ENCODE measurements around the gene PEPD.

Gene PEPD

DNA sequence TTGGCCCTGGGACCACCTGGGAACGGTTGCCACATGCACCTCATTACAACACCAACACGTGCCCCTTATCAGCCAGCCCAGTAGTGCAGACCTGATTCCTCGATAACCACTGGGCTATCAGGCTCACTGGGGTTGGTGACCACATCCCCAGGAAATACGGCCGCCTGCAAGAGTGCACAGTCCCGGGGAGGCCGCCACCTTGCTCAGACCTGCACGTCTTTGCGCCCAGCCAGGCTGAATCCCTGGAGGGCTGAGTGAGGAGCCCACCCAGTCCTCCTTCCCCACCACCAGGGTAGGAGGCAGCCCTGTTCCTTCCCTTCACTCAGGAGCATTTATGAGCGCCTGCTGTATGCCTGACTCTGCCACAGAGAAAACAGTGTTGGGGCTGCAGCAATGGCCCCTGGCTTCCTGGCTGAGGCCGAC is 80.3 kb downstream of the PEPD start:
- in situ Hi-C loops (cut with MboI; ENCODE audit: low sequenced_read_pairs) = no loop called here

DNA sequence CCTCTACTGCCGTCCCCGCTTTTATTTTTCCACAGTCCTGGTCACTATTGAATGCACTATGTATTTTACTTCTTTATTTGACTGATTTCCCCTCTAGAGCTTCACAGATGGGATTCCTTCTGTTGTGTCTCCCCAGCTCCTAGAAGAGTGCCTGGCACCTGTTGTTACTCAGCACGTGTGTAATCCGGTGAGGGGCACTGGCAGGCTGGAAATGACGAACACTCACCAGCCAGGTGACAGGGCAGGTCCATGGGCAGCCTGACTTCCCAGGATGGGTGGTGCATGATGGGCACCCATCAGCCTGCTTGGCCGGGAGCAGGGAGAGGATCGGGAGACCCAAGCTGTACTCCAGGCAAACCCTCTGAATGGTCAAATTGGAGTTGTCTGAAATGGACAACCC is 80.9 kb downstream of the PEPD start:
- in situ Hi-C loops (cut with MboI; ENCODE audit: low sequenced_read_pairs) = no loop called here

DNA sequence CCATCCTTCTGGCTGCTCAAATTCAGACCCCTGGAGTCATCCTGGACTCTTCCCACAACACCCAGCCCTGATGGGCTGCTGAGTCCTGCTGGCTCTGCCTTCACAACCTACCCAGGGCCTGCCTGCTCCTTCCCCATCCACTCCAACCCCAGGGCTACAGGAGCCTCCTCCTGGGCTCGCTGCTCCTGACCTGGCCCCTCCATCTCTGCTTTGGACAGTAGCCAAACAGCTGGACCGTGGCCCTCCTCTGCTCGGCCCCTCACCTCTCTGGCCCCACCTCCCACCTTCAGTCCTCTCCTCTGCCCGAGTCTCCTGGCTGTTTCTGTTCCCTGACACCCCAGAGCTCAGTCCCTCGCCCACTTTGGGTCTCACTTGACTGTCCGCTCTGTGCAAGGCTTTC is 81.3 kb downstream of the PEPD start:
- in situ Hi-C loops (cut with MboI; ENCODE audit: low sequenced_read_pairs) = no loop called here

DNA sequence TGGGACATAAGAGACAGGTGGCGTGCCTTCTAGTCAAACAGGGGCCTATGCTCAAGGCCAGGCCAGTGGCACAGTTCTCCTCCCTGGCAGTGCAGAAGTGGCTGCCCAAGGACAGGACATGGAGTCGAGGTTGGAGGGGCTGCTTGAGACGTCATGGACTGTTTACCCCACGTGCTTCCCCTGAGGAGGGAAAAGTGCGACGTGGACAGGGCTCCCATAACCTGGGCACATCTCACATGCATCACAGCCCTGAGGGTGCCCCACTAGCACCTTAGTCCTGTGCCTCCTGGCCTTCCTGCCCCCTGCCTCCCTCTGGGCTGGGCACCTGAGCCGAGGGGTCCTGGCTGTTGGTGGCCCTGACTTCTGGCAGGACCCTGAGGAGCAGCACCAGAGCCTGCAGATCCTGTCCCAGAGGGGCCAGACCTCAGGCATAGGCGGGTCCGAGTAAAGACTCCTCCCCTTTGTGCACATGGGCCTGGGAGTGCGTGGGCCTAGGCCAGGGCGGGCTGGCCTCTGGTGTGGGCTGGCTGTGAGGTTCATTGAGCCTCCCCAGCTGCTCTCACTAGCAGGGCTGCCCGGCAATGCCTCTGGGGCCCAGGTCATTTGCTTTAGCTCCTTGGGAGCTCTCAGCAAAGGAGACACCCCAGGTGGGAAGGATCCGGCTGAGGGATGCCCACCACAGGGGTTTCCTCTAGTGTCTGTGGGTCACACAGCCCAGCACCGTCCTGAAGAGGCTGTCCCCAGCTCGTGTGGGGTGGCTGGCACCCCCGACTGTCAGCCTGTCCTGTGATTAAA is 82.4 kb downstream of the PEPD start:
- in situ Hi-C loops (cut with MboI; ENCODE audit: low sequenced_read_pairs) = no loop called here

DNA sequence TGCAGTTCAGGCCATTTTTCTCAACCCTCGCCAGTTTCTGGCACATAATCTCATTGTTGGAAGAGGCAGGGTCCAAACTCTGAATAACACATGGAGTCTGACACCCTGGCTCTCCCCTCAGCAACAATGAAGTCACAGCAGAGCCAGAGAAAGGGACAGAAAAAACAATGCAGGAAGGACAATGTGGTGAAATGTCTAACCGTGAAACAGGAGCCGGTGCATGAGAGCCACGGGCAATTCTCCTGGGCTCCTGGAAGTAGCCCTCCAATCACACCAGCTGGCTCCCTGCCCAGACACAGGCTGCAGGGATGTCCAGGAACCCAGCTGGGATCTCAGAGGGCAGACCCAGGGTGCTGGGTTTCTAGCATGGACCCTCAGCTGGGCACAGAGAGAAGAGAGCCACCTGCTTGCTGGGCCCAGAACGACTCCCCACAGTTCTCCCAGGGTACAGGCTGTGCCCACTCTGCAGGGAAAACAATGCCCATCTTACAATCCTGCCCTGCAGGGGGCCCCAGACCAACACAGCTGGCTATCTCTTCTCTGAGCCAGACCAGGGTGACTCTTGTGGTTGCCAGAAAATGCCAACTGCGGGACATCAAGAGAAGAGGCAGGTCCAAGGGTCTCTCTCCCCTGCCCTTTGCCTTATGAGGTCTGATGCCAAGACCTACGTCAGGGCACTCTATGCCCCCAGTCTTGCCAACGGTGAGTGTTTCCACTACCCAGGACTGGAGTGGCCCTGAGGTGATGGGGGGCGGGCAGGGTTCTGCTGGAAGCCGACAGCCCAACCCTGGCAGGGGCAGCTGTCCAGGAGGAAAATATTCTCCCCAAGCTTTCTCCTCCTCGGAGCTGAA is 83.5 kb downstream of the PEPD start:
- in situ Hi-C loops (cut with MboI; ENCODE audit: low sequenced_read_pairs) = no loop called here

DNA sequence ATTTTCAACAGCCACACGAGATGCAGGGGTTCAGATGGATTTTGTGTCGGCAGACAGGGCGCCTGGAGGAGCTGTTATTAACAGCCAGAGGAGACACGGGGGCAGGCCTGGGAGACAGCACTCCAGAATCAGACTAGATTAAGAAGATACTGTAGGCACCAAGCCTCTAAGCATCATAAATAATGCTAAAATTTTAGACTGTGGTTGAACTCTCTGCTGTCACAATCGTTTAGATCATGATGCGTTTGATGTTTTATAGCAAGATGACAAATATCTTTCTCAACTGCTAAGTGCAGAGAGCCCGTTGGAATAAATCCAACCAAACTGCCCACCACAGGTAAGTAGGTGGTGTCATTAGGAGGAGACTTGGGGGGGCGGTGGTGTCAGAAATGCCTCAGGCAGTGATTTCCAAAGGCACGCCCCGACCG is 84.2 kb downstream of the PEPD start:
- in situ Hi-C loops (cut with MboI; ENCODE audit: low sequenced_read_pairs) = no loop called here

DNA sequence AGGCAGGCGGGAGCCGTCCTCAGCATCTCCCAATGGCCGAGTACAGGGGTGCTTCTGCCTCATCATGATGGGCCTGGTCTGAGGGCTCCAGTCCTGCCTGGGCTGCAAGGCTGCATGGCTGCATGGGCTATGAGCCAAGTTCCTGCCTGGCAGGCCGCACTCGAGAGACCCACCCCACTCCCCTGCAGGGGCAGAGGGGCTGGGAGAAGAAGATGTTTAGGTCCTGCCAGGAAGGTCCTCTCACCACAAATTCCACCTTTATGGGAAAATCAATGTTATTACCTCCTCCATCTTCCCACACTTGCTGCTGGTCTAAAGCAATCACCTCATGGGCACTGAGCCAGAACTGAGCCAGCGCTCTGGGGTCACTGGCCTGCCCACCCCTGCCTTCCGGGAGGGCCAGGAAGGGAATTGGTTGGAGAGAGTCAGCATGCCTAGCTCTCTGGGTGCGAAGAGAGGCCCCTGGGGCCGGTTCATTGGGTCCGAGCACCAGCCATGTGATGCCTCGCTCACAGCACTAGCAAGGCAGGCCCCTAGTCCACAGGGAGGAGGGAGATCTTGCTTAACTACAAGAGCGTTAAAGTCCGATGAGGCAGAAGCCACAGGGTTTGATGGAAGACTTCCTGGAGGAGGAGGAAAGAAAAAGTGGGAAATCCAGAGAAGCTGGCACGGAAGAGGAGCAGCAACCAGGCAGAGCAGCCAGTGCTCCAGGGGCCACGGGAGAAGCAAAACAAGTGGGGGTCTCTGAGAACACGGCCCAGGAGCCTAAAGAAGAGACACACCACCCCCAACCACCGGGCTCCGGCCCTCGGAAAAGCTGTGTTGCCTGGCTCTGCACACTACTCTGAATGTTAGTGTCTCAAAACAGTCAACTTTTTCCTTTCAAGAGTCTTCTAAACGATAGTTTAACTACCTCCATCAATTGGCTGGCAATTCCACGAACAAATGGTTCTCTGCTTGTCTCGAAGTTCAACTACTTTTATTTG is 84.9 kb downstream of the PEPD start:
- in situ Hi-C loops (cut with MboI; ENCODE audit: low sequenced_read_pairs) = no loop called here

DNA sequence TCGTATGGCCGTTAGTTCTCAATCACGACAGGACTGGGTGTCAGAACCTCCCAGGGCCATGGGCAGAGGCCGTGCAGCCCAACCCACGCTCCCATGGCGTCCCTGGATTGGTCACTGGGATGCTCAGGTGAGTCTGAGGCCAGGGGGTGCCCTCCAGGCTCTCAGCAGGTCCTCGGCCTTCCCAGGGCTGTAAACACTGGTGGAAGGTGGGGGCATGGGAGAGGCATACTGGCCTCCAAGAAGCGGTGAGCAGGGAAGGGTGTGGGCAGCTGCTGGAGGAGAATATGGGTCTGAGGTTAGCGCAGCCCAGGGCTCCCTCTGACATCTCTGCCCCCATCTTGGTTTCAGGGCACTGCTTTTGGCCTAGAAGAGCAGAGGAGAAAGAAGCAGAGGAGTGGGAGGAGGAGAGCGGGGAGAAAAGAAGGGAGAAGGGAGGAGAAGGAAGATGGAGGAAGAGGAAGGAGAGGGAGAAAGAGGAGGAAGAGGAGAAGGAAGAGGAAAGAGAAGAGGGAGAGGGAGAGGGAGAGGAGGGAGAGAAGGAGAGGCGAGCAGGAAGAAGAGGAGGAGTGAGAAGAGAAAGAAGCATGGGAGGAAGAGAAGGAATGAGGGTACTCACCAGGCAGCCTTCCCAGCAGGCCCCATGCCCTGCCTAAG is 85.8 kb downstream of the PEPD start:
- in situ Hi-C loops (cut with MboI; ENCODE audit: low sequenced_read_pairs) = no loop called here

DNA sequence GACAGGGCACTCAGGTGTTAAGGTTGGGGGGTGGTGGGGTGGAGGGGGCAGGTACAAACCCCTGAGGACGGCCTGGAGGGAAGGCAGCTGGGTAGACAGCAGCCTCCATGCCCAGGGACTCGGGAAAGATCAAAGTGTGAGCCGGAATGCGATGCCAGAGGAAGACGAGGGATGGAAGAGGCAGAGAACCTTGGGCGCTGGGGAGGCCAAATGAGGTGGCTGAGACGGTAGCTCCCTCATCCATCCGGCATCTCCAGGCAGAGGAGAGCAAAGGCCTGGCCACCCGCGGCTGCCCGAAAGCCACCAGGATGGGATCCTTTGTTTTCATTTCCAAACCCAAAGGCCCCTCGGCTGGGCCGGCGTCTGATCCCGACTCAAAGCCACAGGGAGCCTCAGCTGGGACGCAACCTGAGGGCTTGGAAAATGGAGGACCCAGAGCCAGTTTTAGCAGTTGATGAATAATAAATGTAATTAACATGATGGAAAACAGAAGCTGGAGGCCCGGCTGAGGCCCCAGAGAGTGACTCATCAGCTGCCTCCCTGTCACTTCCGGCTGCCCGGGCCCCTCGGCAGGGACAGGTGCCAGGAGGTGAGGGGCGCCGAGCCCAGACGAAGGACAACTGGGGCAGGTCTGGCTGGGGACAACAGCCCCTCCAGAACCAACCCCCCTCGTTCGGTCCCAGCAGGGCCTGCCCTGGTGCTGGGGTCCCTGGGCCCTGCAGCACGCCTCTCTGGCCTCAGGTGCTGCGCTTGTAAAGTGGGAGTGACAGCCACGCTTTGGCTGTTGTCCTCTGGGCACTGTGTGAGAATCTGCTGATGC is 86.5 kb downstream of the PEPD start:
- in situ Hi-C loops (cut with MboI; ENCODE audit: low sequenced_read_pairs) = no loop called here

DNA sequence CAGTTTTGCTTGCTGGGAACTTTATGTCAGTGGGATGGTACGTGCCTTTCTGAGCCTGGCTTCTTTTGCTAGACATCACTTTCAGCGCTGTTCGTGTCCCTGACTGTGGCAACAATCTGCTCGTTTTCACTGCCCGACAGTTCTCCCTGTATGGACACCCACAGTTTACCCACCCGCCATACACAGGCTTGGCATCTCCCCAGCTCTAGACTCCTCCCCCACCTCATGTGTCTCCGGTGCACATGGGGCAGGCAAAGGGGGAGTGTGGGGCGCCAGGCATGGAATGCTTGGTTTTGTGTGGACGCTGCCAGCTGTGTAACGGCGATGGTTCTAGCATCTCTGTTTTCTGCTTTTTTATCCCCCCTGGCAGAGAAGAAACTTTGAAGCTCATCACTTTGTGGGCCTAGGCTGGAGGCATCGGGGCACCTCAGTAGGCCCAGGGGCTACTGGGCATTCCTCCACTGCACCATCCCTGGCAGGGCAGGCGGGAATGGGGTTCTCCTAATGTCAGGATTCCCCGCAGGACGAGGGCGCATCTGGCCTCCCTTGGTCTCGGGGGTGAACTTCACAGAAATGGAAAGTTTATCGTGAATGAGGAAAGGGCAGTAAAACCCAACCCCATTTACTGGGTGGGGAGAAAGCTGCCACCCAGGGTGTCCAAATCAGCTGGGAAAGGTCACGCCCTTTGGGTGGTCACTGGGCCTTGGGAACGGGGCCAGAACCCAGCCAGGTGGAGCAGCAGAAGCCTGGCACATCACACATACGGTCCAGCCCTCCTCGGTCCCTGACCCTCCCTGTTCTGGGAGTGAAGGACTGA is 87.3 kb downstream of the PEPD start:
- in situ Hi-C loops (cut with MboI; ENCODE audit: low sequenced_read_pairs) = no loop called here

DNA sequence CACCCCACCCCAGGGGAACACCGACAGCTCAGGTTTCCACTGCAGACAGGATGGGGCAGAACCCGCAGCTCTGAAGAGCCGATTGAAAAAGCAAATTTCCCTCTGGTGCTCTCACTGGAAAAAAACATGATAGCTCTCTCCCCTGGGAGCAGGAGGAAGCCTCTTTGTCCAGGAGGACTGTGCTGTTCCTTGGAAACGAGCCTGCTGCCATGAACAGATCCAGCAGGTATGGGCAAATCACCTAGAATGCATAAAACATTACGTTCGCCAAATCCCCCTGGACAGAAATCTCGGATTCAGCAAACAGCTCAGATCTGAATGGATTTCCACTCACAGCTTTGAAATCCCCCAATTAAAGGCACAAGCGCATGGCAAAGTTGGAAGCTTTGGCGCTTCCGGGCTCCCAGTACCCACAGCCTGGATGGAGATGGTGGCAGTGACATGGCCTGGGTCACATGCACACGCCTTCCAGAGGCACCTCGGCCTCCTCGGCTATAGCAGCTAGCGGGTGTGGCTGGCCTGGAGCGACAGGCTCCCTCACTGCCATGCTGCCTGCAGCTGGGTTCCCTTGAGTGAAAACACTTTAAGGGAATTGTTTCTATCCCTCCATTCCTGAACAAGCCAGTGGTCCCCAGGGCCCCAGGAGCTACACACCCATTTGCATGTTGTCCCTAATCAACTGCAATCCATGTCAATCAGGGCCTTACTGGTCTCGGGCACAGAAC is 89.0 kb downstream of the PEPD start:
- in situ Hi-C loops (cut with MboI; ENCODE audit: low sequenced_read_pairs) = no loop called here

DNA sequence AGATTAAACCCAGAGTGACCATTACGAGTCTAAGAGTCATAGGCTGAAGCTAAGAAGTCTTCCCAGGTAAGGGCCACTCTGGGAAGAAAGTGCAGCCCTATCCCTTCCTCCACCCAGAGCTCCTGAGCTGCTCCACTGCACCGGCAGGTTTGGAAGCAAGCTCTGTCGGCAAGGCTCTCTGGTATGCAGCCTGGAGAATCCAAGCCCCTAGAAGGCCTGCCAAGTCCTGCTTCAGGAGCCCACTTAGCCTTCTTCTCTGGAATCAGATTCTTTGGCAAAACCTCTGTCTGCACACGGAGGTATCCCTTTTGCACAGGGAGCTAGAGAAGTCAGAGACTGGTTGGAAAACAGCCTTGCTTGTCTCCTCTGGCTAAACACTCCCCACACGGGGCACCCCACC is 89.6 kb downstream of the PEPD start:
- in situ Hi-C loops (cut with MboI; ENCODE audit: low sequenced_read_pairs) = no loop called here

DNA sequence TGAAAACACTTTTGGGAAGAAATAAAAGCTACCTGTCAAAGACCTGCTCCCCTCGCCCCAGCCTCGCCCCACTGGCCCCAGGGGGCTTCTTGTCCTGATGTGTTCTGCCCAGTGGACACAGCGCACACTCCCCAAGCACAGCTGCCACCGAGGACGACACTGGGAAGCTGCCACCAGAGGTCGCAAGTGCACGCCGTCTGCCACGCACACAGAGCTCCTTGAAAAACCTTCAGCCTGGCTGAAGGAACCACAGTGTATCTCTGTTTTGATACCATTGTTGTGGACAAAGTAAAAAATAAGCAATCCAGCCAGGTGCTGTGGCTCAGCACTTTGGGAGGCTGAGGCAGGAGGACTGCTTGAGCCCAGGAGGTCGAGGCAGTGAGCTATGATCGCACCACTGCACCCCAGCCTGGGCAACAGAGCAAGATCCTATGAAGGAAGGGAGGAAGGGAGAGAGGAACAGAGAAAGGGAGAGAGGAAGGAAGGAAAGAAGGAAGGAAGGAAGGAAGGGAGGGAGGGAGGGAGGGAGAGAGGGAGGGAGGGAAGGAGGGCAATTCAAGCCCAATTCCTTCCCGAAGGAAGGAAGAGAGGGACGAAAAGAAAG is 90.8 kb downstream of the PEPD start:
- in situ Hi-C loops (cut with MboI; ENCODE audit: low sequenced_read_pairs) = no loop called here

DNA sequence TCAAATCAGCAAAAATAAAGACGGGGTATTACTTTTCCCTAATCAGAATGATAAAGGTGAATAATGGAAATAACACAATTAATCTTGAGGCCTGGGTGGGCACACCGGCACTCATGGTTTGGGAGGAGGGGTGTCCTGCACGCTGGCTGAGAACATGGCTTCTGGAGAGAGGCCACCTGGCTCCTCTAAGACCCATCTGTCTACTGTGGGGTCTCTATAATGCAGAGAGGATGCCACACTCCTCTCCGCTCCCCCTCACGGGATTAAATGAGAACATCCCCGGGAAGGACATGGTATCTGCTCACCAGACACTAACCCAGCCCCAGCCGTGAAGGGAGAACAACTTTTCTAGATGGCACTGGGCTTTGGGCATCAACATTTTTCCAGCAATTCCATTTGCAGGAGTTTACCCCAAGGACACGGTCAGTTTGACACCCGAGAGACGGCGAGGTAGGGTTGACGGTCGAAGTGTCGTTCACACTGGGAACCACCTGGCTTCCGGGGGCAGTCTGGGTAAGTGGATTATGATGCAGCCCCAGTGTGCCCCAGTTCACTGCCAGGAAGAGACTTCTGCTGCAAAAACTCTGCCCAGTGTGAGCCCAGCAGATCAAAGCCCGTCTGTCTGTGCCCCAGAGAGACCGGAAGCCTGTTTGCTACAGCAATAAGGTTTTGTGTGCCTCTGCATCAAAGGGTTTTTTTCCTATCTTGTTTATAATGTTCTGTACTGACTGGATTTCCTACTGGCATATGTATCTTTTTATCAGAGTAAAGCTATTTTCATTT is 91.5 kb downstream of the PEPD start:
- in situ Hi-C loops (cut with MboI; ENCODE audit: low sequenced_read_pairs) = no loop called here

DNA sequence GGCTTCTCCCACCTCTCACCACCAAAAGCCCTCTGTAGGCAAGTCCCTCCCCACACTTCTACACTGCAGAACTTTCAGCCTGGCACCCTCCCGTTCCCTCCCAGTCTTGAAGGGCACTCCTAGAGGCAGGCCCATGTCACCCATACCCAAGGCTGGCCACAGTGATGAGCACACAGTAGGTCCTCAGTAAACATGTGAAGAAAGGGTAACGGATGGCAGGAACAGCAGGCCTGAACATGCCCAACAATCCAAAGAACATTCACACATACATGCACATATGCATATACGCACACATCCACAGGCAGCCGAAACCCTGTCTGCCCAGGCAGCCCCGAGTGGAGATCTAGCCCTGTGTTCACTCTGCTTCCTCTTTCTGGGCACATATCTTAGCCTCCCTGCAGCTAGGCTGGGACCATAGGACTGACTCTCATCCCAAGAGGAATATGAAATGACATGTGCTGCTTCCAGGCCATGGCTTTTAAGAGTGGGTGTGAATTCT is 92.9 kb downstream of the PEPD start:
- in situ Hi-C loops (cut with MboI; ENCODE audit: low sequenced_read_pairs) = no loop called here

DNA sequence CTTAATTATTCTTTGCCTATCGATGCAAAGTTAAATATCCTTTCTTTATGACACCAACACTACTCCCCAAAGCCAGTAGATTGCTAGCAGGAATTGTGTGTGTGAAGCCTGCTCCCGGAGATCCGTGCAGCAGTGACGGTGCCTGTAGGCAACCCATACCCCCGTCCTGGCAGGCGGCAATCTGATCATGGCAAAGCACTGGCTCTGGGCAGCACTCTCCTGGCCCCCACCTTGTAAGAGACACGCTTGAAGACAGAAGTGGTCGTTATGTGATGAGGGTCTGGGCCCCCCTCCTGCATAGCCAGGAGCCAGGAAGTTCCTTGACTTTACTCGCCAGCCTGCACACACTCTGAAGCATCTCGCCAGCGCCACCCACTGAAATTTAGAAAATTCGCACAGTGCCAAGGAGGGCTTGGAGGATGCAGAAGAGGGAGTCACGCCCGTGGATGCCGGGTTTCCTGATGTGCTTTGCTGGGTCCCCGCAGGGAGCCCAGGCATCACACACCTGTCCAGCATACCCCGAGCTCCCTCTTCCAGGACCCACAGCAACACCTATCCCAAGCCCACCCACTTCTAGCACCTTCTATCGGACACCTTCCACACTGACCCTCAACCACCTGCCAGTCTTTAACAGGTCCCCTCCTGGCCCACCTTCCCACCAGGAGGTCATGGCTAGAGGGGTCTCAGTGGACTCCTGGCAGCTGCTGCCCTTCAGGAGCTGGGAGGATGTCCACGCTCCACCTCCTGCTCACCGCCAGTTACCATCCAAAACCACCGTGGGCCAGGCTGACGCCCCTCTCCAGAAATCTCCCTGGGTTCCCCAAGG is 93.6 kb downstream of the PEPD start:
- in situ Hi-C loops (cut with MboI; ENCODE audit: low sequenced_read_pairs) = no loop called here

Data from hTERT RPE-1 (cell line).